ENCODE results near the gene B3GNT3. TPM values are rescaled to one million over a fixed set of nuclear protein-coding genes. Genes with fewer than 3 reads are reported as not detected.

B3GNT3 gene
- total RNA-seq, 1 donor from 2014 or later: 11.5 TPM

GRCh38 chr19:17755977-17756670 is 38.8 kb upstream of the B3GNT3 start:
- DNase-seq (ENCODE audit: low read depth): no peak
- Histone ChIP-seq H3K27me3 (ENCODE audit: control insufficient read depth, insufficient read depth, low read length) (peaks cover 9% of the 10 kb centered on the region), H3K4me3 (ENCODE audit: low read depth, low read length) (no peak overlapping the region), H3K36me3 (ENCODE audit: control insufficient read depth, insufficient read depth, low read length) (no peaks in the 10 kb centered on the region)
- no peak for TF ChIP-seq CTCF (IDR thresholded peaks at IDR 0.05; ENCODE audit: insufficient read depth, low read length, poor library complexity, severe bottlenecking)

- DNase-seq (ENCODE audit: low read depth): no peak
- Histone ChIP-seq H3K27me3 (ENCODE audit: control insufficient read depth, insufficient read depth, low read length) (peaks cover 9% of the 10 kb centered on the region), H3K36me3 (ENCODE audit: control insufficient read depth, insufficient read depth, low read length) (no peaks in the 10 kb centered on the region), H3K4me3 (ENCODE audit: low read depth, low read length) (no peak overlapping the region)
- TF ChIP-seq CTCF (IDR thresholded peaks at IDR 0.05; ENCODE audit: insufficient read depth, low read length, poor library complexity, severe bottlenecking): no peak
Measured at GRCh38 chr19:17757125-17757524, 37.8 kb upstream of the B3GNT3 start.

GRCh38 chr19:17758515-17758914 is 36.4 kb upstream of the B3GNT3 start:
- TF ChIP-seq CTCF (IDR thresholded peaks at IDR 0.05; ENCODE audit: insufficient read depth, low read length, poor library complexity, severe bottlenecking): no peak
- H3K36me3 ChIP-seq (ENCODE audit: control insufficient read depth, insufficient read depth, low read length): no peaks in the 10 kb centered on the region
- H3K4me3 ChIP-seq (ENCODE audit: low read depth, low read length): no peak overlapping the region
- no peak for DNase-seq (ENCODE audit: low read depth)
- H3K27me3 ChIP-seq (ENCODE audit: control insufficient read depth, insufficient read depth, low read length): peaks cover 9% of the 10 kb centered on the region

GRCh38 chr19:17761148-17761547 is 33.8 kb upstream of the B3GNT3 start:
- Histone ChIP-seq H3K4me3 (ENCODE audit: low read depth, low read length) (no peak overlapping the region), H3K36me3 (ENCODE audit: control insufficient read depth, insufficient read depth, low read length) (no peaks in the 10 kb centered on the region), H3K27me3 (ENCODE audit: control insufficient read depth, insufficient read depth, low read length) (peaks cover 3% of the 10 kb centered on the region)
- no peak for TF ChIP-seq CTCF (IDR thresholded peaks at IDR 0.05; ENCODE audit: insufficient read depth, low read length, poor library complexity, severe bottlenecking)
- DNase-seq (ENCODE audit: low read depth): no peak

GRCh38 chr19:17762505-17763229 is 32.3 kb upstream of the B3GNT3 start:
- TF ChIP-seq CTCF (IDR thresholded peaks at IDR 0.05; ENCODE audit: insufficient read depth, low read length, poor library complexity, severe bottlenecking): no peak
- no peaks in the 10 kb centered on the region for H3K36me3 ChIP-seq (ENCODE audit: control insufficient read depth, insufficient read depth, low read length)
- H3K4me3 ChIP-seq (ENCODE audit: low read depth, low read length): no peak overlapping the region
- no peak for DNase-seq (ENCODE audit: low read depth)
- peaks cover 3% of the 10 kb centered on the region for H3K27me3 ChIP-seq (ENCODE audit: control insufficient read depth, insufficient read depth, low read length)
